IMR-90 (cell line): ENCODE measurements around the gene VPS54. TPM values are rescaled to one million over a fixed set of nuclear protein-coding genes. Genes with fewer than 3 reads are reported as not detected.

Source experiments
- ATAC-seq: fragments of 200-7000 bp; cut with Tn5 transposase; 2 replicates; pipeline ENCODE4 v1.9.1; 2020; ENCODE audit warnings: low read depth, mild to moderate bottlenecking, moderate library complexity
- BruUV-seq: library from RNA; stranded (reverse); fragments of 400-500 nt; replicated peaks from 2 replicates; lab custom pipeline; 2021; lab: Mats Ljungman, UMichigan
- CTCF ChIA-PET: fragments of 300-600 bp; formaldehyde crosslinking; extraction: SDS; loops from one replicate; lab custom pipeline; 2021; ENCODE audit warnings: antibody characterized with exemption; lab: Yijun Ruan, JAX
- POLR2A ChIA-PET: fragments of 300-600 bp; sonication (Branson Sonifier 250); formaldehyde crosslinking; loops from one replicate; lab custom pipeline; 2022; ENCODE audit warnings: antibody characterized with exemption; ENCODE audit not compliant: unreplicated experiment; lab: Charles Lee
- DNase-seq: peaks from one replicate; pipeline ENCODE4 v3.0.0; 2013
- H2AFZ ChIP-seq: replicated peaks from 2 replicates; pipeline ENCODE3; 2013; ENCODE audit warnings: low read length, mild to moderate bottlenecking; ENCODE audit not compliant: poor library complexity
- H2AK5ac ChIP-seq: 2 replicates; pipeline ENCODE4 v1.6.1; 2013; ENCODE audit warnings: low read depth, low read length, inconsistent platforms
- H2AK9ac ChIP-seq: replicated peaks from 2 replicates; pipeline ENCODE3; 2013; ENCODE audit warnings: mild to moderate bottlenecking, low read depth, low read length, moderate library complexity; ENCODE audit not compliant: poor library complexity
- H2BK120ac ChIP-seq: 2 replicates; pipeline ENCODE4 v1.6.1; 2013; ENCODE audit warnings: low read depth, low read length, inconsistent platforms
- H2BK15ac ChIP-seq: 3 replicates; pipeline ENCODE4 v1.6.1; 2013; ENCODE audit warnings: low read depth, low read length, inconsistent platforms
- H2BK20ac ChIP-seq: 2 replicates; pipeline ENCODE4 v1.6.1; 2013; ENCODE audit warnings: low read depth, mild to moderate bottlenecking, inconsistent platforms, low read length, moderate library complexity
- H2BK5ac ChIP-seq: 2 replicates; pipeline ENCODE4 v1.6.1; 2013; ENCODE audit warnings: mild to moderate bottlenecking, low read depth, low read length, inconsistent platforms; ENCODE audit not compliant: poor library complexity, severe bottlenecking
- H3K14ac ChIP-seq: replicated peaks from 2 replicates; pipeline ENCODE4 v1.6.1; 2013; ENCODE audit warnings: low read depth, low read length, inconsistent platforms
- H3K18ac ChIP-seq: 2 replicates; pipeline ENCODE4 v1.6.1; 2013; ENCODE audit warnings: low read depth, low read length, control low read depth
- H3K23ac ChIP-seq: 2 replicates; pipeline ENCODE4 v1.6.1; 2013; ENCODE audit warnings: low read depth, low read length, inconsistent platforms
- H3K27ac ChIP-seq: 2 replicates; pipeline ENCODE4 v1.5.1; 2013; ENCODE audit warnings: mild to moderate bottlenecking, control low read depth, low read length; ENCODE audit not compliant: insufficient read depth
- H3K27me3 ChIP-seq: 2 replicates; pipeline ENCODE4 v1.6.1; 2013; ENCODE audit warnings: low read length; ENCODE audit not compliant: control insufficient read depth, insufficient read depth
- H3K36me3 ChIP-seq: 2 replicates; pipeline ENCODE4 v1.6.1; 2013; ENCODE audit warnings: low read length, mixed read lengths; ENCODE audit not compliant: control insufficient read depth, insufficient read depth
- H3K4ac ChIP-seq: 2 replicates; pipeline ENCODE4 v1.6.1; 2013; ENCODE audit warnings: low read depth, low read length, inconsistent platforms
- H3K4me1 ChIP-seq: 2 replicates; pipeline ENCODE4 v1.6.1; 2013; ENCODE audit warnings: low read length, mixed read lengths; ENCODE audit not compliant: control insufficient read depth, insufficient read depth
- H3K4me2 ChIP-seq: 2 replicates; pipeline ENCODE4 v1.6.1; 2013; ENCODE audit warnings: low read depth, mild to moderate bottlenecking, control low read depth, low read length, moderate library complexity
- H3K4me3 ChIP-seq: 2 replicates; pipeline ENCODE4 v1.5.1; 2013; ENCODE audit warnings: low read depth, mild to moderate bottlenecking, control low read depth, low read length, moderate library complexity; ENCODE audit not compliant: insufficient read depth
- H3K56ac ChIP-seq: 2 replicates; pipeline ENCODE4 v1.6.1; 2013; ENCODE audit warnings: low read length, inconsistent platforms; ENCODE audit not compliant: insufficient read depth; ENCODE audit errors: extremely low read depth
- H3K79me1 ChIP-seq, 2 experiments: 2 replicates each; pipeline ENCODE4 v1.6.1; 2013; ENCODE audit warnings: low read length in 2 of 2, inconsistent platforms in 1 of 2, low read depth in 1 of 2
- H3K9ac ChIP-seq: 2 replicates; pipeline ENCODE4 v1.6.1; 2013; ENCODE audit warnings: low read depth, low read length, control low read depth
- H3K9me1 ChIP-seq: 2 replicates; pipeline ENCODE4 v1.6.1; 2013; ENCODE audit warnings: low read length, inconsistent platforms; ENCODE audit not compliant: insufficient read depth
- H3K9me3 ChIP-seq: 2 replicates; pipeline ENCODE4 v1.6.1; 2013; ENCODE audit warnings: low read length; ENCODE audit not compliant: control insufficient read depth, insufficient read depth
- H4K20me1 ChIP-seq: 2 replicates; pipeline ENCODE4 v1.6.1; 2013; ENCODE audit warnings: low read length, inconsistent platforms; ENCODE audit not compliant: insufficient read depth
- H4K5ac ChIP-seq: 2 replicates; pipeline ENCODE4 v1.6.1; 2013; ENCODE audit warnings: mild to moderate bottlenecking, low read depth, low read length, control low read depth
- H4K8ac ChIP-seq, 2 experiments: 2 replicates each; pipeline ENCODE4 v1.6.1; 2013; ENCODE audit warnings: low read depth in 2 of 2, low read length in 2 of 2, control low read depth in 1 of 2, inconsistent platforms in 1 of 2
- H4K91ac ChIP-seq: 2 replicates; pipeline ENCODE4 v1.6.1; 2013; ENCODE audit warnings: low read depth, low read length, inconsistent platforms; ENCODE audit not compliant: insufficient read depth
- FOS ChIP-seq: fragments of 150-350 bp; IDR thresholded peaks from 2 replicates; pipeline ENCODE4 v1.6.1; 2016; ENCODE audit warnings: low read depth, low read length
- WGBS, 2 experiments: methylation state at CpG; one replicate each; pipeline versions ENCODE4 v1.1.5 to v1.1.7; 2013; ENCODE audit warnings: missing lambda C conversion rate in 2 of 2; ENCODE audit not compliant: insufficient read length in 1 of 2; ENCODE audit errors: extremely low coverage in 2 of 2; 5-methylcytosine and 5-hydroxymethylcytosine counted together
- dilution Hi-C: fragments of 300-500 bp; cut with HindIII; formaldehyde crosslinking; loops from one replicate; pipeline ENCODE4 v1.14.3; 2018; ENCODE audit warnings: low sequenced_read_pairs; ENCODE audit not compliant: unreplicated experiment
- in situ Hi-C: fragments of 300-500 bp; cut with MboI; formaldehyde crosslinking; loops from 3 replicates; pipeline ENCODE4 v1.14.3; 2019; ENCODE audit warnings: low sequenced_read_pairs, inconsistent platforms, mixed read lengths
- intact Hi-C: fragments of 100-400 bp; cut with micrococcal nuclease; formaldehyde crosslinking; loops from 2 replicates; pipeline ENCODE4 v1.10.0; 2022
- polyA plus RNA-seq, 3 experiments: library from polyadenylated mRNA; depleted of rRNA; stranded (reverse); fragments of >200 nt; gene quantifications; 2 replicates each; pipeline ENCODE4 v1.2.3, GENCODE V29; 2012; ENCODE audit warnings: low replicate concordance in 1 of 3
- total RNA-seq: library from RNA; depleted of rRNA; stranded (reverse); fragments of >200 nt; gene quantifications from 2 replicates; pipeline ENCODE4 v1.2.3, GENCODE V29; 2012

Gene VPS54
- total and polyA plus RNA-seq, 2 of the 4 experiments (the other 2 are of a cell fraction) = 7.1 to 18.1 TPM

- peaks cover 8% of the 10 kb centered on the region for H3K9me1 ChIP-seq
- no peak overlapping the region for H3K4me3 ChIP-seq
- H4K8ac ChIP-seq = no peak overlapping the region
- intact Hi-C loops = no loop called here
- no peaks in the 10 kb centered on the region for H3K9me3 ChIP-seq
- no peak overlapping the region for H2BK15ac ChIP-seq
- peaks cover 3% of the 10 kb centered on the region; the same call in 1 of the 2 replicates for H3K4me1 ChIP-seq
- H3K27ac ChIP-seq = no peak overlapping the region
- H3K14ac ChIP-seq = no peak overlapping the region
- H3K23ac ChIP-seq = no peak overlapping the region
- no peak overlapping the region for H2AK9ac ChIP-seq
- ChIA-PET POLR2A (no interaction called here), CTCF (interaction anchor here (1.5 kb wide), 1 partner anchor 15 kb away, joined by 4 read pairs; no protein-coding TSS in a partner anchor)
- H2BK120ac ChIP-seq = no peak overlapping the region
- peaks cover 3% of the 10 kb centered on the region; the same call in 1 of the 2 replicates for H4K20me1 ChIP-seq
- H4K91ac ChIP-seq = no peak overlapping the region
- no peak for DNase-seq
- H2AK5ac ChIP-seq = no peak overlapping the region
- peaks cover 18% of the 10 kb centered on the region for H3K36me3 ChIP-seq
- H3K56ac ChIP-seq = no peak overlapping the region
- no peak overlapping the region for H3K9ac ChIP-seq
- no peak overlapping the region for H2BK5ac ChIP-seq
- no peak overlapping the region for H3K18ac ChIP-seq
- no peak for ATAC-seq
- no TSS peak for BruUV-seq
- H4K5ac ChIP-seq = no peak overlapping the region
- in situ Hi-C loops = no loop called here
- dilution Hi-C loops = no loop called here
- no peak overlapping the region for H3K4me2 ChIP-seq
- H2AFZ ChIP-seq = no peak overlapping the region
- TF ChIP-seq FOS = no peak
- H2BK20ac ChIP-seq = no peak overlapping the region
- H3K79me1 ChIP-seq = peaks cover 52 to 60% of the 10 kb centered on the region in 2 experiments
- no CpG with 5 or more reads among the region's 5 CpGs for WGBS, 2 experiments
- H3K27me3 ChIP-seq = no peaks in the 10 kb centered on the region
- H3K4ac ChIP-seq = no peak overlapping the region
These were observed 142.9 kb downstream of the VPS54 start for GRCh38 chr2:63876311-63876710.
